K562 (cell line): ENCODE measurements around the gene GAMT. TPM values are rescaled to one million over a fixed set of nuclear protein-coding genes. Genes with fewer than 3 reads are reported as not detected.
A peak's percentile ranks its signal among the peaks of the same experiment; 100 is the strongest.

Experiments
- ATAC-seq: fragments of 200-7000 bp; cut with Tn5 transposase; 3 replicates; pipeline ENCODE4 v1.9.1; 2020; ENCODE audit warnings: moderate library complexity
- BruUV-seq: library from RNA; stranded (reverse); fragments of 400-500 nt; replicated peaks from 2 replicates; lab custom pipeline; 2021; lab: Mats Ljungman, UMichigan
- CTCF ChIA-PET: fragments of 300-600 bp; formaldehyde crosslinking; extraction: SDS; loops from one replicate; lab custom pipeline; 2021; ENCODE audit warnings: low intra/inter-chr PET ratio; lab: Yijun Ruan, JAX
- POLR2A ChIA-PET: fragments of 300-600, 350-650 bp; sonication (Branson Sonifier 250); formaldehyde crosslinking; extraction: SDS; loops from one replicate; lab custom pipeline; 2021; ENCODE audit warnings: antibody characterized with exemption, inconsistent platforms; lab: Yijun Ruan, JAX
- DNase-seq, 4 experiments: peaks; one replicate each; pipeline versions ENCODE4 v3.0.0 to v3.0.0-alpha.2; 2011 to 2018; ENCODE audit warnings: low spot score in 3 of 4, mixed read lengths in 3 of 4; ENCODE audit errors: extremely low read depth in 1 of 4
- FAIRE-seq: peaks from 2 replicates; lab custom pipeline; 2011; peaks lifted over from hg19 to GRCh38; lab: Jason Lieb, UNC
- H2AFZ ChIP-seq: 2 replicates; pipeline ENCODE4 v1.6.0; 2011; ENCODE audit warnings: low read depth, low read length, control low read depth, inconsistent platforms
- H3K27ac ChIP-seq: fragments of 200-600 bp; 3 replicates; pipeline ENCODE4 v1.8.0; 2011; ENCODE audit warnings: low read depth, mild to moderate bottlenecking, control low read depth, inconsistent platforms, low read length, moderate library complexity, mixed read lengths; ENCODE audit errors: extremely low read depth
- H3K27me3 ChIP-seq, 2 experiments: fragments of 300-600 bp in 1 of 2; 2 replicates in 1 of 2; 3 replicates in 1 of 2; pipeline versions ENCODE4 v1.6.0 to v1.8.0; 2011; ENCODE audit warnings: inconsistent platforms in 2 of 2, low read length in 2 of 2, mild to moderate bottlenecking in 1 of 2, mixed read lengths in 1 of 2, moderate library complexity in 1 of 2; ENCODE audit not compliant: control insufficient read depth in 2 of 2, insufficient read depth in 2 of 2
- H3K36me3 ChIP-seq: fragments of 300-600 bp; 3 replicates; pipeline ENCODE4 v1.8.0; 2011; ENCODE audit warnings: mild to moderate bottlenecking, low read length, inconsistent platforms; ENCODE audit not compliant: control insufficient read depth, insufficient read depth
- H3K4me1 ChIP-seq, 2 experiments: fragments of 200-600 bp in 1 of 2; replicated peaks in 1 of 2; 2 replicates in 1 of 2; 3 replicates in 1 of 2; pipeline versions ENCODE4 v1.5.1 to v1.8.0; 2011; ENCODE audit warnings: inconsistent platforms in 2 of 2, low read length in 2 of 2, mild to moderate bottlenecking in 1 of 2, mixed read lengths in 1 of 2, moderate library complexity in 1 of 2; ENCODE audit not compliant: control insufficient read depth in 2 of 2, insufficient read depth in 2 of 2
- H3K4me2 ChIP-seq: 2 replicates; pipeline ENCODE4 v1.6.1; 2011; ENCODE audit warnings: low read length, control low read depth, inconsistent platforms, mixed read lengths; ENCODE audit not compliant: insufficient read depth
- H3K4me3 ChIP-seq: fragments of 200-600 bp; sonication (generic), shearing (Covaris generic); 2 replicates; pipeline ENCODE4 v1.5.1; 2016; ENCODE audit warnings: control low read depth, inconsistent platforms
- H3K79me2 ChIP-seq: fragments of 200-600 bp; 3 replicates; pipeline ENCODE4 v1.8.0; 2011; ENCODE audit warnings: low read length, inconsistent platforms; ENCODE audit not compliant: control insufficient read depth, insufficient read depth
- H3K9ac ChIP-seq, 2 experiments: 2 replicates each; pipeline versions ENCODE4 v1.6.0 to v1.6.1; 2011; ENCODE audit warnings: low read depth in 2 of 2, low read length in 2 of 2, control low read depth in 1 of 2, inconsistent platforms in 1 of 2, mild to moderate bottlenecking in 1 of 2, mixed read lengths in 1 of 2; ENCODE audit not compliant: insufficient read depth in 1 of 2
- H3K9me1 ChIP-seq: one replicate; pipeline ENCODE4 v1.6.0; 2011; ENCODE audit warnings: inconsistent platforms, mild to moderate bottlenecking, low read length, moderate library complexity; ENCODE audit not compliant: control insufficient read depth, insufficient read depth
- H3K9me3 ChIP-seq: replicated peaks from 2 replicates; pipeline ENCODE4 v1.5.1; 2011; ENCODE audit warnings: low read depth, low read length, inconsistent platforms; ENCODE audit not compliant: control insufficient read depth, insufficient read depth
- H4K20me1 ChIP-seq: replicated peaks from 2 replicates; pipeline ENCODE4 v1.6.1; 2011; ENCODE audit warnings: low read length, inconsistent platforms, mixed read lengths; ENCODE audit not compliant: control insufficient read depth, insufficient read depth
- GMEB1 ChIP-seq: fragments of 250-450 bp; sonication (Bioruptor Pico); IDR thresholded peaks from 2 replicates; pipeline ENCODE4 v1.4.0; 2020; ENCODE audit warnings: mild to moderate bottlenecking
- GTF2B ChIP-seq: IDR thresholded peaks from 2 replicates; pipeline ENCODE4 v1.6.1; 2011; ENCODE audit not compliant: insufficient read length; ENCODE audit errors: extremely low read depth
- HLTF ChIP-seq: fragments of 450-650 bp; IDR thresholded peaks from 2 replicates; pipeline ENCODE4 v1.6.1; 2016
- HOXB6 ChIP-seq: fragments of 250-450 bp; sonication (Bioruptor Pico); IDR thresholded peaks from 2 replicates; pipeline ENCODE4 v1.5.1; 2022; ENCODE audit warnings: mild to moderate bottlenecking, borderline replicate concordance
- JUN ChIP-seq, 2 experiments: sonication (generic) in 1 of 2; formaldehyde crosslinking in 1 of 2; IDR thresholded peaks; 2 replicates each; pipeline versions ENCODE4 v1.6.1 to v1.8.0; 2012 to 2022; ENCODE audit warnings: borderline replicate concordance in 2 of 2, mild to moderate bottlenecking in 2 of 2, improper control_type of control experiment in 1 of 2, low read depth in 1 of 2, low read length in 1 of 2, missing genetic modification reagents in 1 of 2
- ZNF696 ChIP-seq: fragments of 250-450 bp; sonication (Bioruptor Pico); conservative IDR thresholded peaks from 2 replicates; pipeline ENCODE4 v1.4.0; 2020; ENCODE audit warnings: mild to moderate bottlenecking, moderate library complexity
- WGBS: fragments of 100-300 bp; shearing (Covaris generic); methylation state at CpG from one replicate; pipeline ENCODE4 v1.1.6; 2016; ENCODE audit warnings: low coverage, mixed read lengths; ENCODE audit not compliant: insufficient coverage; ENCODE audit errors: missing lambda C conversion rate; 5-methylcytosine and 5-hydroxymethylcytosine counted together
- in situ Hi-C: fragments of 300-500 bp; cut with MboI; formaldehyde crosslinking; loops from 4 replicates; pipeline ENCODE4 v1.15.0; 2018; ENCODE audit warnings: inconsistent platforms, mixed read lengths
- intact Hi-C: fragments of 100-400 bp; cut with micrococcal nuclease; formaldehyde crosslinking; loops from 2 replicates; pipeline ENCODE4 v1.14.2; 2022
- polyA plus RNA-seq, 8 experiments: library from polyadenylated mRNA; depleted of rRNA in 4 of 8; stranded (reverse) in 5 of 8; unstranded in 3 of 8; fragments of >200 nt; fragmentation: Nextera tagmentation in 2 of 8; fragmentation: Illumina TruSeq in 1 of 8; extraction: Ambion mirVana in 2 of 8; extraction: Trizol in 1 of 8; gene quantifications; 2 replicates each; pipeline versions ENCODE4 v1.2.1 to v1.2.3, GENCODE V29; 2011 to 2014; ENCODE audit warnings: inconsistent platforms in 1 of 8, missing spikeins in 1 of 8
- total RNA-seq, 7 experiments: library from RNA; depleted of rRNA in 6 of 7; stranded (reverse); fragments of >200 nt in 6 of 7; fragmentation: Illumina TruSeq in 2 of 7; extraction: Trizol in 2 of 7; gene quantifications; 2 replicates each; pipeline versions ENCODE4 v1.2.1 to v1.2.3, GENCODE V29; 2011 to 2021; ENCODE audit warnings: low replicate concordance in 1 of 7

Gene GAMT
- total and polyA plus RNA-seq, 9 of the 15 experiments (the other 6 are each of a cell fraction or from before 2014, with no cell fraction given) = 1.3 to 35.3 (median 27.2) TPM

- H3K4me1 ChIP-seq = peaks cover 10 to 51% of the 10 kb centered on the region in 2 experiments
- H3K4me2 ChIP-seq = no peak overlapping the region
- no peak overlapping the region for H2AFZ ChIP-seq
- H3K36me3 ChIP-seq = peaks cover 66% of the 10 kb centered on the region
- no peaks in the 10 kb centered on the region for H3K27me3 ChIP-seq
- ChIA-PET POLR2A (interaction anchor here (0.9 to 1.5 kb wide), 3 partner anchors 9 to 88 kb away, joined by 3 to 5 read pairs (median 4); partner anchors contain the start of gene CIRBP), CTCF (no interaction called here)
- FAIRE-seq = no peak
- H3K9me1 ChIP-seq = no peaks in the 10 kb centered on the region
- peak overlapping the region in 1 of 2 experiments; percentile 81; a peak in 2 of 4 replicates for H3K9ac ChIP-seq
- H3K79me2 ChIP-seq = peaks cover 19% of the 10 kb centered on the region
- peaks cover 9% of the 10 kb centered on the region; the same call in 1 of the 2 replicates for H4K20me1 ChIP-seq
- no TSS peak for BruUV-seq
- no peak for TF ChIP-seq JUN (IDR thresholded peaks at IDR 0.05; ENCODE audit: borderline replicate concordance, low read depth, low read length)
- TF ChIP-seq JUN (CRISPR knock-in tag; IDR thresholded peaks at IDR 0.05; ENCODE audit: borderline replicate concordance) = no peak
- TF ChIP-seq HLTF = no peak
- no peak for TF ChIP-seq ZNF696
- TF ChIP-seq HOXB6 (CRISPR knock-in tag) = no peak
- TF ChIP-seq GTF2B = no peak
- TF ChIP-seq GMEB1 (CRISPR knock-in tag) = no peak
- no peaks in the 10 kb centered on the region for H3K9me3 ChIP-seq
- intact Hi-C loops (no loop called here), in situ Hi-C loops (no loop called here)
- no peak for ATAC-seq
- H3K4me3 ChIP-seq = no peak overlapping the region
- H3K27ac ChIP-seq = no peak overlapping the region
- 93% methylated on average over 24 of the region's 24 CpGs for WGBS
- no peak for DNase-seq
These were observed 43.7 kb downstream of the GAMT start for GRCh38 chr19:1357531-1358109.
